ENCODE measurements around the gene HDDC3.

Gene HDDC3

GRCh38 chr15:90931828-90932659 lies at the start of gene HDDC3:
Gene HDDC3 (minus strand): TSS chr15:90932549. CDS start chr15:90932540, 9 bp downstream.
- peak; percentile 93 for DNase-seq (ENCODE audit: low spot score)

DNA sequence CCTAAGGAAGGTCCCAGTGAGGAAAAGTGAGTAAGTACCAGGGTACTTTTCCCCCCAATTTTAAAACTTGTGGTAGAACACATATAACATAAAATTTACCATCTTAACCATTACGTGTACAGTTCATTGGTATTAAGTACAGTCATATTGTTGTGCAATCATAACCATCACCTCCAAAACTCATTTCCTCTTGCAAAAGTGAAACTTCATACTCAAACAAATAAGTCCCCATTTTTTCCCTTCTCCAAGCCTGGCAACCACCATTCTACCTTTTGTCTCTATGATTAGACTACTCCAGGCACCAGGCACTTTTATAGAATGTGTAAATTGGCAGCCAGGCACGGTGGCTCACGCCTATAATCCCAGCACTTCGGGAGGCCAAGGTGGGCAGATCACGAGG lies 49.8 kb upstream of the HDDC3 start:
- no peak for DNase-seq (ENCODE audit: low spot score)

DNA sequence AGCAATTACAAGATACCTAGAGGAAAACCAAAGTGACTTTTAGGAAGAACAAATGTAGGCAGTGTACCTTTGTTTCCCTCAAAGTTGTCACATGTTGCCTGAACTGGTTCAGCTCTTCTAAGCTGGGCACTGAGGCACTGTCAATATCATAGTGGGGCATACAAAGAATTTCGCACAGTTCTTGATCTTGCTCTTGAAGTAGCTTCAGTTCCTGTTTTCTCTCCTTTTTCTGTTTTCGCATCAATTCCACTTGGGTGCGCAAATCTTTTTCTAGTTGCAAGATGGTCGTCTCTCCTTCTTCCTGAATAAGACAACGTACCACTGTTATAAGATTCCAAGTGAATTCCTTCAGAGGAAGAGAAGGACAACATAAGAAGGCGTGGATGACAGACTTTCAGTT lies 49.3 kb upstream of the HDDC3 start:
- no peak for DNase-seq (ENCODE audit: low spot score)

DNA sequence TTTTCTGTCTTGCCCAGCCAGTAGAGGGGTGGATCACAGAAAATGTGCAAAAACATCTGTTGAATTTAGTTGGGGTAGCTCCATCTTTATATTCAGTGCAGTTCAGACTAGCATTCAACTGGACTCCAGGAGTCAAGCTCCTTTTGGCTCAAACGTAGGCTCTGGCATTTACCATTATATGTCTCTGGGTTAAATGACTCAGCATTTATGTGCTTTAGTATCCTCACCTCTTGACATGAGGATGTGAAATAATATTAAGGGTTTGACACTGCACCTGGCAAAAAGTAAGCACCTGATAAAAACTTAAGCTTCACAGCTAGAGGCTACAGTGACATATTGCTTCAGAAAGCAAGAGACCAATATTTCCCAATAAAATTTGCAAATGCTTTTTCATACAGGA lies 47.2 kb upstream of the HDDC3 start:
- DNase-seq (ENCODE audit: low spot score): no peak

GRCh38 chr15:90974216-90974615 lies 41.9 kb upstream of the HDDC3 start:
- DNase-seq (ENCODE audit: low spot score): no peak

DNA sequence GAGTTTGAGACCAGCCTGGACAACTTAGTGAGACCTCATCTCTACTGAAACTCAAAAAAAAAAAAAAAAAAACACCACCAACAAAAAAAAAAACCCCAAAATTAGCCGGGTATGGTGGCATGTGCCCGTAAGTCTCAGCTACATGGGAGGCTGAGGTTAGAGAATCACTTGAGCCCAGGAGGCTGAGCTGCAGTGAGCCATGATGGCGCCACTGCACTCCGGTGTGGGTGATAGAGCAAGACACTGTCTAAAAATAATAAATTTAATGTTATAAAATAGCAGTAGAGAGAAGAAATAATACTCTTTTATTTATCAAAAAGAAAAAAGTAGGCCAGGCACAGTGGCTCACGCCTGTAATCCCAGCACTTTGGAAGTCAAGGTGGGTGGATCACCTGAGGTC lies 39.8 kb upstream of the HDDC3 start:
- no peak for DNase-seq (ENCODE audit: low spot score)

GRCh38 chr15:90970274-90970673 lies 37.9 kb upstream of the HDDC3 start:
- no peak for DNase-seq (ENCODE audit: low spot score)

- no peak for DNase-seq (ENCODE audit: low spot score)
Observed at GRCh38 chr15:90968434-90968833, 36.1 kb upstream of the HDDC3 start.

DNA sequence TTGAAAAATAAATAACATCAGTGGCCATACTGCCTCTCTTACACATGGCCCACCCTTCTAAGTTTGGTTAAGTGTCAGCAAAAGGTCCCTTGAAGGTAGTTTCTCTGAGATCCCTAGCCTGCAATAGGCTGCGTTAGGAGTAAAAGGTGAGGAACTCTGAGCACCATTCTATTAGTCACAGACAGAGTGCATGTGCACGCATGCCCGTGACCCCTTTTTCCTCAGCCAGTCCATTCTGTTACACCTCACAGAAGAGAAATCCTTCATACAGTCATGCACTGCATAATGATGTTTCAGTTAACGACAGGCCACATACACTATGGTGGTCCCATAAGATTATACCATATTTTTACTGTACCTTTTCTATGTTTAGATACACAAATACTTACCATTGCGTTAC lies 34.9 kb upstream of the HDDC3 start:
- DNase-seq (ENCODE audit: low spot score): no peak

GRCh38 chr15:90966262-90966661 lies 33.9 kb upstream of the HDDC3 start:
- DNase-seq (ENCODE audit: low spot score): no peak

GRCh38 chr15:90962021-90962420 lies 29.7 kb upstream of the HDDC3 start:
- DNase-seq (ENCODE audit: low spot score): no peak

- no peak for DNase-seq (ENCODE audit: low spot score)
Observed at GRCh38 chr15:90960298-90961091, 28.1 kb upstream of the HDDC3 start.

- no peak for DNase-seq (ENCODE audit: low spot score)
Observed at GRCh38 chr15:90959894-90960293, 27.5 kb upstream of the HDDC3 start.

- no peak for DNase-seq (ENCODE audit: low spot score)
Observed at GRCh38 chr15:90959028-90959595, 26.8 kb upstream of the HDDC3 start.

GRCh38 chr15:90957791-90958190 lies 25.4 kb upstream of the HDDC3 start:
- DNase-seq (ENCODE audit: low spot score): no peak

- no peak for DNase-seq (ENCODE audit: low spot score)
Observed at GRCh38 chr15:90957031-90957790, 24.9 kb upstream of the HDDC3 start.

DNA sequence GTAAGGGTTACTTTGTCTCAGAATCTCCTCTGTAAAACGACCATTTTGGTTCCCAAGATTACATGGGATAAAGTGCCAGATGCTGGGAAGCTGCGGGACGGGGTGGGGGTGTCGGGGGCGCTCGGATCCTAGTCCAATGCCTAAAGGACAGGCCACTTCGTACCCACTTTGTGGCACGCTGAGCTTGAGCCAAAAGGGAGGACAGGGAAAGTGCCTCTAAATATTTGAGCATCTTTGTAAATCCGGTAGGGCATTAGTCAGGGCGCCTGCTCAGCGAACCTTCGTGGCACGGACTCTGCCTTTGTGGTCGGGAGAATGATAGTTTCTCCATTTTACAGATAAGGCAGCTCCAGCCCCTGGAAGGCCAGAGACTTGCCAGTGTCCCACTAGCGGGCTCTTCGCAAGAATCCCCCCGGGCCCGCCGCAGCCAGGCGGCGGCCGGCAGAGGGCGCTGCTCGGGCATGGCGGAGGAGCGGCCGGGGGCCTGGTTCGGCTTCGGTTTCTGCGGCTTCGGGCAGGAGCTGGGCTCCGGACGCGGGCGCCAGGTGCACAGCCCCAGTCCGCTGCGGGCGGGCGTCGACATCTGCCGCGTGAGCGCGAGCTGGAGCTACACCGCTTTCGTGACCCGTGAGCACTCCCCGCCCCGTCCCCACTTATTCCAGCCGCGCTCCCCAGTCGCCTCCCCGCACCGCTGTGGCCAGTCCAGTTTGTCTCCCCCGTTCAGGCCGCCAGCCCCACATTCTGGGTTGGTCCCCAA lies 24.1 kb upstream of the HDDC3 start:
- DNase-seq (ENCODE audit: low spot score): peak; percentile 91

- no peak for DNase-seq (ENCODE audit: low spot score)
Observed at GRCh38 chr15:90955624-90956273, 23.4 kb upstream of the HDDC3 start.

GRCh38 chr15:90954712-90955623 lies 22.6 kb upstream of the HDDC3 start, which contains the start of gene RCCD1:
Gene RCCD1 (plus strand): TSS chr15:90954884. CDS start chr15:90956735, 1,851 bp downstream.
- DNase-seq (ENCODE audit: low spot score): peak; percentile 95
